Neutrophil (primary cell): ENCODE measurements around the gene PDE7B.

Experiments used
- H3K27ac ChIP-seq: fragments of 200-600 bp; sonication (generic); 2 replicates; pipeline ENCODE4 v1.5.1; 2016; ENCODE audit warnings: mild to moderate bottlenecking, moderate library complexity
- H3K27me3 ChIP-seq: fragments of 200-600 bp; sonication (generic); 2 replicates; pipeline ENCODE4 v1.6.0; 2016; ENCODE audit warnings: mild to moderate bottlenecking
- H3K36me3 ChIP-seq: fragments of 200-600 bp; sonication (generic); 2 replicates; pipeline ENCODE4 v1.5.1; 2017
- H3K4me1 ChIP-seq, 2 experiments: fragments of 200-600 bp in 1 of 2; sonication (generic) in 1 of 2; 1 replicate in 1 of 2; 2 replicates in 1 of 2; pipeline versions ENCODE4 v1.5.1 to v1.6.1; 2013 to 2016; ENCODE audit warnings: low read depth in 1 of 2, low read length in 1 of 2, mild to moderate bottlenecking in 1 of 2, moderate library complexity in 1 of 2; ENCODE audit not compliant: control insufficient read depth in 1 of 2, insufficient read depth in 1 of 2
- H3K4me3 ChIP-seq, 2 experiments: fragments of 200-600 bp in 1 of 2; sonication (generic) in 1 of 2; 1 replicate in 1 of 2; 2 replicates in 1 of 2; pipeline ENCODE4 v1.5.1; 2013 to 2016; ENCODE audit warnings: low read depth in 1 of 2, low read length in 1 of 2, mild to moderate bottlenecking in 1 of 2, moderate library complexity in 1 of 2
- H3K9me3 ChIP-seq: fragments of 200-600 bp; sonication (generic); 2 replicates; pipeline ENCODE4 v1.5.1; 2016
- CTCF ChIP-seq: fragments of 200-600 bp; sonication (generic); IDR thresholded peaks from 2 replicates; pipeline ENCODE4 v1.5.1; 2016; ENCODE audit warnings: antibody characterized with exemption

The PDE7B gene

GRCh38 chr6:136191606-136192312 lies 340.3 kb downstream of the PDE7B start:
- Histone ChIP-seq H3K36me3 (no peaks in the 10 kb centered on the region), H3K27ac (no peak overlapping the region), H3K4me3 (no peak overlapping the region), H3K27me3 (no peaks in the 10 kb centered on the region), H3K4me1 (no peaks in the 10 kb centered on the region), H3K9me3 (no peaks in the 10 kb centered on the region)
- no peak for TF ChIP-seq CTCF

- no peak for TF ChIP-seq CTCF
- H3K27me3 ChIP-seq: no peaks in the 10 kb centered on the region
- H3K9me3 ChIP-seq: no peaks in the 10 kb centered on the region
- no peaks in the 10 kb centered on the region for H3K4me1 ChIP-seq
- H3K36me3 ChIP-seq: no peaks in the 10 kb centered on the region
- H3K4me3 ChIP-seq: no peak overlapping the region
- H3K27ac ChIP-seq: no peak overlapping the region
These were observed 341.4 kb downstream of the PDE7B start for GRCh38 chr6:136192902-136193301.

GRCh38 chr6:136201732-136202131 lies 350.2 kb downstream of the PDE7B start:
- H3K4me3 ChIP-seq: no peak overlapping the region
- no peak overlapping the region for H3K27ac ChIP-seq
- H3K9me3 ChIP-seq: no peaks in the 10 kb centered on the region
- H3K36me3 ChIP-seq: no peaks in the 10 kb centered on the region
- no peak for TF ChIP-seq CTCF
- H3K27me3 ChIP-seq: peaks cover 7% of the 10 kb centered on the region
- no peaks in the 10 kb centered on the region for H3K4me1 ChIP-seq

- Histone ChIP-seq H3K9me3 (no peaks in the 10 kb centered on the region), H3K36me3 (no peaks in the 10 kb centered on the region), H3K4me3 (no peak overlapping the region), H3K27ac (no peak overlapping the region), H3K4me1 (no peaks in the 10 kb centered on the region), H3K27me3 (peaks cover 7% of the 10 kb centered on the region)
- no peak for TF ChIP-seq CTCF
These were observed 357.3 kb downstream of the PDE7B start for GRCh38 chr6:136208783-136209182.

- Histone ChIP-seq H3K4me1 (peaks cover 0 to 2% of the 10 kb centered on the region in 2 experiments), H3K36me3 (no peaks in the 10 kb centered on the region), H3K9me3 (no peaks in the 10 kb centered on the region), H3K4me3 (no peak overlapping the region), H3K27me3 (peaks cover 7% of the 10 kb centered on the region), H3K27ac (no peak overlapping the region)
- no peak for TF ChIP-seq CTCF
These were observed 358.0 kb downstream of the PDE7B start for GRCh38 chr6:136209496-136209895.
